HAP-1 (cell line): ENCODE measurements around the gene NUDT8.
"Not testable (repeated sequence)": the region's sequence is repeated elsewhere in the genome, so short reads cannot be mapped to it uniquely, and the experiment has no call there.

Source experiments
- DNase-seq, 2 experiments: peaks; one replicate each; pipeline ENCODE4 v3.0.0-alpha.2; 2016 to 2020; ENCODE audit warnings: low spot score in 2 of 2
- H3K27me3 ChIP-seq: fragments of 250-450 bp; sonication (Bioruptor Pico); 2 replicates; pipeline ENCODE4 v1.5.1; 2020; ENCODE audit warnings: low read depth, mild to moderate bottlenecking, moderate library complexity
- H3K36me3 ChIP-seq: fragments of 250-450 bp; sonication (Bioruptor Pico); replicated peaks from 2 replicates; pipeline ENCODE4 v1.5.1; 2020; ENCODE audit warnings: mild to moderate bottlenecking
- H3K4me1 ChIP-seq: fragments of 250-450 bp; sonication (Bioruptor Pico); 2 replicates; pipeline ENCODE4 v1.5.1; 2020; ENCODE audit warnings: mild to moderate bottlenecking
- H3K4me3 ChIP-seq: fragments of 250-450 bp; sonication (Bioruptor Pico); 2 replicates; pipeline ENCODE4 v1.5.1; 2020; ENCODE audit warnings: mild to moderate bottlenecking, moderate library complexity
- H3K9me3 ChIP-seq: fragments of 250-450 bp; sonication (Bioruptor Pico); 2 replicates; pipeline ENCODE4 v1.5.1; 2020; ENCODE audit warnings: mild to moderate bottlenecking, moderate library complexity
- in situ Hi-C: fragments of 300-500 bp; cut with MboI; formaldehyde crosslinking; loops from 3 replicates; pipeline ENCODE4 v1.14.3; 2020; ENCODE audit warnings: low sequenced_read_pairs, inconsistent platforms, mixed read lengths

The NUDT8 gene

DNA sequence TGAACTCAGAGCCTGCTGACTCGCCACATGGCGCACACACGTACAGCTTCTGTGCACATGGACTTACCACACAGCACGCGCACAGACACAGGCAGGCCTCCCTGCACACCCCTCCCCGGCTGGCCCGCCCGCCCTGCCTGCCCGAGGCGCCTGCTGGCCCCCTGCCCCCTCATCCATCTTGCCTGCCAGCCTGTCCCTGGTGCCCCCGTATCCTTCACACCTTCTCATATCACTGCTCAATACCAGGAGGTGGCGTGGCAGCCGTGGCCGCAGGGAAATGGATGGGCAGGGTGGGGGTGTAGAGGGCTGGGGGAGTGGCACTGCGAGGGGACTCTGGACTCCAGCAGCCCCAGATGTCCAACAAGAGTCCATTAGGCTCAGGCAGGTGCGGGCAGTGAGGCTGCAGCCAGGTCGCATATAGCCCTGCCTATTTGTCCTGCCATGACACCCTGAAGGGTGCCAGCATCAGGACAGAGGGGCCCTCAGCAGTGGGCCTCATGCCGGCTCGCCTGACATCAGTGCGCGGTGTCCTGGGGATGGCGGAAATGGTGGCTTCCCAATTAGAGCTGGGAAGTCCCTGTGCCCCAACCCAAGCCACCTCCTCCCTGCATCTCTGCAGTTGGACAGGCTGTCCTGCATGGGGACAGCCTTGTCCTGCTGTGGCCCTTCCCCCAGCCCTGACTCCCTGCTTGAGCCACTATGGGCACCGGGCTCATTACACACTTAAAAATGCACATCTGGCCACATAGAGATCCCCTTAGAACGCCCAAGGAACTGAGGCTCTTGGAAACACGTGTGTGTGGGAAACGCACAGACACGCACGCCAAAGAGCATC, 11.8 kb upstream of the NUDT8 start:
- no peak overlapping the region for H3K4me3 ChIP-seq
- H3K36me3 ChIP-seq, result no peaks in the 10 kb centered on the region
- 0 out of 2 replicates have a peak, but pooled peaks cover 2% of the 10 kb centered on the region for H3K27me3 ChIP-seq
- no peaks in the 10 kb centered on the region for H3K4me1 ChIP-seq
- H3K9me3 ChIP-seq, result no peaks in the 10 kb centered on the region; the same call in none of the 2 replicates
- DNase-seq, result no peak
- in situ Hi-C loops, result no loop called here

DNA sequence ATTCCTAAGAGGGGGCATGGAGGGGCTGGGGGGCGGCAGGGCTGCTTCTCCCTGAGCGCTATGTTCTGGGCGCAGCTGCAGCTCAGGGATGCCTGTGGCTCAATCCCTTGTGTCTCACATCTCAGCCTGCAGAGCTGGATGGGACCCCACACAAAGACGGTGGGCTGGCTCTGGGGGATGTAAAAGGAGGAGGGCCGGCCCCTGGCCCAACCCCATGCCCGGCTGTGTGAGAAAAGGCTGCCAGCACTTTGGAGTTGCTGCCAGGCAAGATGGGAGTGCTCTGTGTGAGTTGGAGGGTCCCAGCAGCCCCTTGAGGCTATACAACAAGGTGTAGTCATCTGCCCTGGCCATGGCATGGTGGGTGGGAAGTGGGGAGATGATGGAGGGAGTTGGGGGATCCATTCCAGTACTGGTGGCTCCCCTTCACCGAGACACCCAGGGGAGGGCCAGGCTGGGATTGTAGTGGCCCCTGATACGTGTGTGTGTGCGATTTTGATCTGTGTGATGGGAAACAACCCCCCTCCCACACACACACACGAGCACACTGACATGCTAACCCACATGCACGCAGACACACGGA, 11.1 kb upstream of the NUDT8 start:
- Histone ChIP-seq H3K27me3 (0 out of 2 replicates have a peak, but pooled peaks cover 2% of the 10 kb centered on the region), H3K36me3 (no peaks in the 10 kb centered on the region), H3K9me3 (no peaks in the 10 kb centered on the region; the same call in none of the 2 replicates), H3K4me1 (no peaks in the 10 kb centered on the region), H3K4me3 (no peak overlapping the region)
- DNase-seq, result no peak
- in situ Hi-C loops, result no loop called here

- Histone ChIP-seq H3K36me3 (no peaks in the 10 kb centered on the region), H3K4me1 (no peaks in the 10 kb centered on the region), H3K4me3 (no peak overlapping the region), H3K9me3 (no peaks in the 10 kb centered on the region; the same call in none of the 2 replicates), H3K27me3 (0 out of 2 replicates have a peak, but pooled peaks cover 2% of the 10 kb centered on the region)
- peak; percentile 50 to 87 for DNase-seq
- in situ Hi-C loops, result no loop called here
Observed at GRCh38 chr11:67640021-67640757, 10.5 kb upstream of the NUDT8 start.

DNA sequence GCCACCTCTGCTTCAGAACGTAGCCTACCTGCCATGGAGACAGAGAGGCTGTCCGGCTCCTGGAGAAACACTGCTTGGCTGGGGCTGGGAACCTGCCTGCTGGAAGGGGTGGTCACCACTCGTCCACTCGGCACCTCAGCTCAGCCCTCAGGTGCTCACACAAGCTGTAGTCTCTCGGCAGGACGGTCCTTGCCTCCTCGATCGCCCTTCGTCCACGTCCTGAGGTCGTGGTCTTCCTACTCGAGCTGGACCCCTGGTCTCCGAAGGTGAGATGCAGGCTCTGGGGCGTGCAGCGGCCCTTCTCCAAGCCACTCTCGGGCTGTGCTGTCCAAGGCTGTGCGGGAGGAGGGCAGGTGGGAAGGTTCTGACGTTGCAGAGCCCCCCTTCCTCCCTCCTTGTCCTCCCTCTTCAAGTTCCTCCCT, 9.7 kb upstream of the NUDT8 start, which contains the start of gene TBX10:
Gene TBX10 (minus strand): TSS at position 326 of the 422 bp plus-strand sequence. CDS start 291 bp downstream, at position 35.
- H3K36me3 ChIP-seq, result no peaks in the 10 kb centered on the region
- no peak within 1 kb of the TSS for H3K4me3 ChIP-seq
- H3K27me3 ChIP-seq, result 0 out of 2 replicates have a peak, but pooled peaks cover 2% of the 10 kb centered on the region
- DNase-seq, result no peak
- H3K4me1 ChIP-seq, result no peaks in the 10 kb centered on the region
- in situ Hi-C loops, result loop anchor here (10.0 kb wide), 1 partner anchor 155 kb away; no protein-coding TSS in a partner anchor
- H3K9me3 ChIP-seq, result no peaks in the 10 kb centered on the region; the same call in none of the 2 replicates

GRCh38 chr11:67638535-67639437, 9.0 kb upstream of the NUDT8 start:
- Histone ChIP-seq H3K9me3 (no peaks in the 10 kb centered on the region; the same call in none of the 2 replicates), H3K4me1 (no peaks in the 10 kb centered on the region), H3K36me3 (no peaks in the 10 kb centered on the region), H3K27me3 (0 out of 2 replicates have a peak, but pooled peaks cover 2% of the 10 kb centered on the region), H3K4me3 (no peak overlapping the region)
- DNase-seq, result no peak
- in situ Hi-C loops, result loop anchor here (10.0 kb wide), 1 partner anchor 156 kb away; no protein-coding TSS in a partner anchor

DNA sequence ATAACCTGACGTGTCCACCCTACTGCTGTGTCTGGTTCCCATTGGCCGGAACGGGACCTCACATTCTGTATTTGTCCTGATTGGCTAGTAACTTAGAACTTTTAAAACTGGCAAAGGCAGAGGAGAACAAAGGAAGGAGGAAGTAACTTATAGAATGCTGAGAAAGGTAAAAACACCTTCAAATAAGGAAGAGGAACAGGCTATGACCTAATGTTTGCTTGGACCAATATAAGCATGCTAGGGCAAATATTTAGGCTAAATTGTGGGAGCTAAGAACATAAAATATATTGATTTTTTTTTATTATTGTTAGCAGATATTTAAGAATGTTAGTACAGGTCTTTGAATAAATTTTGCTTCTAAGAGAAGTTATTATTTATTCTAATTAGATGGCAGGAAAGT, 7.7 kb upstream of the NUDT8 start:
- H3K27me3 ChIP-seq, H3K9me3 ChIP-seq, H3K4me3 ChIP-seq, H3K36me3 ChIP-seq, H3K4me1 ChIP-seq, DNase-seq: not testable (repeated sequence)
- in situ Hi-C loops, result loop anchor here (10.0 kb wide), 1 partner anchor 157 kb away; no protein-coding TSS in a partner anchor

DNA sequence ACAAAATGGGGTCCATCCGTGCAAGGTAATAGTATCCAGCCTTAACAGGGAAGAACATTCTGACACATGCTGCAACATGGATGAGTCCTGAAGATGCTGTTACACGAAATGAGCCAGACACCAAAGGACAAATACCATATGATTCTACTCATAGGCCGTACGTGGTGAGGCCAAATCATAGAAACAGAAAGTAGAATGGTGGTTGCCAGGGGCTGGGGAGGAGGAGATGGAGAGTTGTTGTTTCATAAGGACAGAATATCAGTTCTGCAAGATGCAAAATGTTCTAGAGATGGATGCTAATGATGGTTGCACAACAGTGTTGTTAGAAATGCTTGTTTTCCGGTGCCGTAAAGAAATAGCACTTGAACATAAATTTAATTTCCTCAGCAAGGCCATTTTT, 7.2 kb upstream of the NUDT8 start:
- in situ Hi-C loops, result loop anchor here (10.0 kb wide), 1 partner anchor 158 kb away; no protein-coding TSS in a partner anchor
- Histone ChIP-seq H3K4me3 (no peak overlapping the region), H3K27me3 (0 out of 2 replicates have a peak, but pooled peaks cover 2% of the 10 kb centered on the region), H3K9me3 (no peaks in the 10 kb centered on the region), H3K4me1 (no peaks in the 10 kb centered on the region), H3K36me3 (no peaks in the 10 kb centered on the region)
- no peak for DNase-seq

GRCh38 chr11:67635231-67635521, 5.4 kb upstream of the NUDT8 start:
- H3K36me3 ChIP-seq, result no peaks in the 10 kb centered on the region
- no peak overlapping the region for H3K4me3 ChIP-seq
- 0 out of 2 replicates have a peak, but pooled peaks cover under 1% of the 10 kb centered on the region for H3K27me3 ChIP-seq
- H3K9me3 ChIP-seq, result no peaks in the 10 kb centered on the region
- no peak for DNase-seq
- in situ Hi-C loops, result loop anchor here (10.0 kb wide), 1 partner anchor 160 kb away; no protein-coding TSS in a partner anchor
- H3K4me1 ChIP-seq, result peaks cover 5% of the 10 kb centered on the region

DNA sequence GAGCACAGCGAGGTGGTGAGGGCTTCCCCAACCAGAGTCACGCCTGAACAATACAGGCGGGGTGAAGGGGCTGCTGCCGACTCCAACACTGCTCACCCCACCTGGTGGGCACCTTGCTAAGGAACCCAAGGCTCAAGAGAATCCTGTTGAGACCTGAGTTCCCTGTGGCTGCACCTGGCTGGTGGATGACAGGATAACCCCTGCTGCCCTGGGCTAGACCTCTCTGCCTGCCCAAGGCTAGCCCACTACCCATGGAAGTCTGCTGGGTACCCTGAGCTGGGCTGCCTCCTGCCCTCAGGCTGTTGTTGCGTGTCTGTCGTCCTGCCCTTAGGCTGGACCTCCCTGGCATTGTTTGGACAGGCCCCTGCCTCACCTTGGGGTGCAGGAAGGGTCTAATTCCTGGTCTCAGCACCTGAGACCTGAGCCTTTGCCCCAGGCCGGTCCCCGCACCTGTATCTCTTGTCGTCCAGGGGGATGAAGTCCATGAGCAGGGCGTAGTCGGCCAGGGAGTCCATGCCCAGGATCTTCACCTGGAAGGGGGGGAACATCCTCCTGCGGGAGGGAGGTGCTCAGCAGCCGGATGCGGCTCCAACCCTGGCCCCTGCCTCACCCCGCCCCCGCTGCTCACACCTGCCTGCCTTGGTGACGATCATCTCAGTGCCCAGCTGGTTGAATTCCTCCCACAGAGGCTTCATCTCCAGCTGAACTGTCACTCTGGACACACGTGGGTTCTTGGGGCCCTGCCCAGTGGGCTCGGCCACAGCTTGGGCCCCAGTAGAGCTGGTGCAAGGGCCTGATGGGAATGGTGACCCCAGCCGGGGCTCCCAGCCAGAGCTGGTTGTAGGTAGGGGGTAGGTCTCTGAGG, 4.9 kb upstream of the NUDT8 start:
- no peaks in the 10 kb centered on the region for H3K27me3 ChIP-seq
- in situ Hi-C loops, result loop anchor here (10.0 kb wide), 1 partner anchor 160 kb away; no protein-coding TSS in a partner anchor
- no peak overlapping the region for H3K4me3 ChIP-seq
- no peaks in the 10 kb centered on the region for H3K9me3 ChIP-seq
- no peak for DNase-seq
- H3K4me1 ChIP-seq, result peaks cover 5% of the 10 kb centered on the region
- no peaks in the 10 kb centered on the region for H3K36me3 ChIP-seq

DNA sequence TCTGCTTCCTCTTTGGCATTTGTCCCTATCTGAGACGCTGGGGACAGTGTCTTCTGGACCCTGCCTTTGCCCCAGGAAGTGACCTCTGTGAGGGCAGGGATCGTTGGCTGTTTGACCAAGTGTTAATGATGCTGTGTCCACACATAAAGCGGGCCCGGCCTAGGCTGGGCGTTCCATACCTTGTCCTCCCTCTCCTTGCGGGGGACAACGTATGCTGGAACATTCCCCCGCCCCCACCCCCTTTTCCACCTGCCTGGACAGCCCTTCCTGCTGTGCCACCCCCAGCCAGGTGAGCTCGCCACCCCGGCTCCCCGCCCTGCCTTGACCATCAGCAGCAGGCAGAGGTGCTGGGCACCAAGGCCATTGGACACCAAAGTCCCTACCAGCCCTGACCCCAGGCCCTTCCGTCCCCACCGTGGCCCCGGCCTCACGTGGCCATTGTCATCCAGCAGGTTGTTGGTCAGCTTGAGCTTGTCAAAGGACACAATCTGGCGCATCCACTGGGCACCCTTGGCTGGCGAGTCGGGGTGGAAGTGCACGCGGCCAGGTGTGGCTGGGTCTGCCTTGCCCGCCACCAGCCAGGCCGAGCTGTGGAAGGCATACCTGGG, 4.1 kb upstream of the NUDT8 start:
- no peak overlapping the region for H3K4me3 ChIP-seq
- no peak for DNase-seq
- no peaks in the 10 kb centered on the region for H3K9me3 ChIP-seq
- in situ Hi-C loops, result loop anchor here (10.0 kb wide), 1 partner anchor 161 kb away; no protein-coding TSS in a partner anchor
- no peaks in the 10 kb centered on the region for H3K36me3 ChIP-seq
- peaks cover 12% of the 10 kb centered on the region for H3K4me1 ChIP-seq
- H3K27me3 ChIP-seq, result no peaks in the 10 kb centered on the region

- Histone ChIP-seq H3K36me3 (no peaks in the 10 kb centered on the region), H3K9me3 (no peaks in the 10 kb centered on the region), H3K27me3 (no peaks in the 10 kb centered on the region), H3K4me1 (peaks cover 14% of the 10 kb centered on the region), H3K4me3 (no peak overlapping the region)
- no peak for DNase-seq
- in situ Hi-C loops, result loop anchor here (10.0 kb wide), 1 partner anchor 162 kb away; no protein-coding TSS in a partner anchor
Observed at GRCh38 chr11:67632982-67633755, 3.4 kb upstream of the NUDT8 start.
